ENCODE data around the gene TNFAIP8L2. TPM values are rescaled to one million over a fixed set of nuclear protein-coding genes. Genes with fewer than 3 reads are reported as not detected.
A peak's percentile ranks its signal among the peaks of the same experiment; 100 is the strongest.

Gene TNFAIP8L2
- polyA plus RNA-seq, 2 of the 4 experiments (the other 2 are of a cell fraction): not detected

DNA sequence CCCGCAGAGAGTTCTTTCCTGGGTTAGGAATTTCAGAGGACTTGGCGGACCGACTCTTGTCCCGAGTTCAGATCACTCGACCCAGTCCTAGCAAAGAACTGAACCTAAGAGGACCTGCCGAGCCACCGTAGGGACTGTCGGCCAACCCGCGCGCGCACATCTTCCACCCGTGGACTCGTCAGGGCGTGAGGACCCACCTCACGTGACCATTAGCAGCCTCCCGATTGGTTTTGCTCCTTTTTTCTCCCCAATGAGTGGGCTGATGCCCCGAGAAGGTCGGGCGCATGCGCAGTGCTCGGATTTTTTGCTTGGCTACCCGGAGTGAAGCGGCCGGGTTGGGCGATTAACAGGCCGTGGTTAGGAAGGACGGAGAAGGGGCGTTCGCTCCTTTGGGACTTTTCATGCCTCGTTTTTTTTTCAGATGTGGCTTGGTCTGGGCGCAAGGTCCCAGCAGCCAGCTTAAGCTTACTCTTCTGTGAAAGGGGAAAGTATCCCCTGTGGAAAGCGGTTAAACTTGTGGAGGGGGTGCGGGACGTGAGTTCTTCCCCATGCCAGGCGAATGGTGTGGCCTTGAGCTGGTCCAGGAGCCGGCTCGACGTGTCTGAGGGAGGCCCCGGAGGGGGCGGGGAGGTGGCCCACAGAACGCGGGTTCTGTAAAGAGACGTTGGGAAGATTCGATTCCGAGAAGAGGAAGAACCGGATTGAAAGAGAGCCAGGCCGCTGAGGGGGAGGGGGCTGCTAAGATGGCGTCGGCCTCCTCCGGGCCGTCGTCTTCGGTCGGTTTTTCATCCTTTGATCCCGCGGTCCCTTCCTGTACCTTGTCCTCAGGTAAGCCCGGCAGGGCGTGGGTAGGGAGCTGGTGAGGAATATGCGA is 42.0 kb downstream of the TNFAIP8L2 start, which contains the start of gene PIP5K1A (continued):
- no peak for TF ChIP-seq CBX2 (IDR thresholded peaks at IDR 0.05; ENCODE audit: borderline replicate concordance, low read depth)
- no peak for TF ChIP-seq EP300 (IDR thresholded peaks at IDR 0.05)
- TF ChIP-seq, protein P1, sequence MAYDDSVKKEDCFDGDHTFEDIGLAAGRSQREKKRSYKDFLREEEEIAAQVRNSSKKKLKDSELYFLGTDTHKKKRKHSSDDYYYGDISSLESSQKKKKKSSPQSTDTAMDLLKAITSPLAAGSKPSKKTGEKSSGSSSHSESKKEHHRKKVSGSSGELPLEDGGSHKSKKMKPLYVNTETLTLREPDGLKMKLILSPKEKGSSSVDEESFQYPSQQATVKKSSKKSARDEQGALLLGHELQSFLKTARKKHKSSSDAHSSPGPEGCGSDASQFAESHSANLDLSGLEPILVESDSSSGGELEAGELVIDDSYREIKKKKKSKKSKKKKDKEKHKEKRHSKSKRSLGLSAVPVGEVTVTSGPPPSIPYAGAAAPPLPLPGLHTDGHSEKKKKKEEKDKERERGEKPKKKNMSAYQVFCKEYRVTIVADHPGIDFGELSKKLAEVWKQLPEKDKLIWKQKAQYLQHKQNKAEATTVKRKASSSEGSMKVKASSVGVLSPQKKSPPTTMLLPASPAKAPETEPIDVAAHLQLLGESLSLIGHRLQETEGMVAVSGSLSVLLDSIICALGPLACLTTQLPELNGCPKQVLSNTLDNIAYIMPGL (CRISPR knock-in tag; IDR thresholded peaks at IDR 0.05; ENCODE audit: borderline replicate concordance): no peak
- TF ChIP-seq CTCF (IDR thresholded peaks at IDR 0.05): no peak
- TF ChIP-seq HDAC2 (IDR thresholded peaks at IDR 0.05): 0 out of 2 replicates have a peak, but pooled peaks have one; percentile 9
- TF ChIP-seq FOXS1 (CRISPR knock-in tag; IDR thresholded peaks at IDR 0.05): 0 out of 2 replicates have a peak, but pooled peaks have one; percentile 15
- peak; percentile 72 for TF ChIP-seq POLR2A (IDR thresholded peaks at IDR 0.05; ENCODE audit: low read length)
- peak; percentile 64; the same call in 1 of the 2 replicates for TF ChIP-seq KDM5A (IDR thresholded peaks at IDR 0.05)
- TF ChIP-seq, protein P2, sequence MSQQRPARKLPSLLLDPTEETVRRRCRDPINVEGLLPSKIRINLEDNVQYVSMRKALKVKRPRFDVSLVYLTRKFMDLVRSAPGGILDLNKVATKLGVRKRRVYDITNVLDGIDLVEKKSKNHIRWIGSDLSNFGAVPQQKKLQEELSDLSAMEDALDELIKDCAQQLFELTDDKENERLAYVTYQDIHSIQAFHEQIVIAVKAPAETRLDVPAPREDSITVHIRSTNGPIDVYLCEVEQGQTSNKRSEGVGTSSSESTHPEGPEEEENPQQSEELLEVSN (IDR thresholded peaks at IDR 0.05; ENCODE audit: borderline replicate concordance, low read depth): peak; percentile 72
- no peak for TF ChIP-seq CEBPB (IDR thresholded peaks at IDR 0.05)
- TF ChIP-seq ZNF302 (CRISPR knock-in tag; IDR thresholded peaks at IDR 0.05): no peak
- TF ChIP-seq CHD2 (IDR thresholded peaks at IDR 0.05; ENCODE audit: low read length, partially characterized antibody): no peak
- no peak for TF ChIP-seq FOSL2 (IDR thresholded peaks at IDR 0.05)
- no peak for TF ChIP-seq FOSL2 (CRISPR knock-in tag; IDR thresholded peaks at IDR 0.05)
- TF ChIP-seq, protein P3, sequence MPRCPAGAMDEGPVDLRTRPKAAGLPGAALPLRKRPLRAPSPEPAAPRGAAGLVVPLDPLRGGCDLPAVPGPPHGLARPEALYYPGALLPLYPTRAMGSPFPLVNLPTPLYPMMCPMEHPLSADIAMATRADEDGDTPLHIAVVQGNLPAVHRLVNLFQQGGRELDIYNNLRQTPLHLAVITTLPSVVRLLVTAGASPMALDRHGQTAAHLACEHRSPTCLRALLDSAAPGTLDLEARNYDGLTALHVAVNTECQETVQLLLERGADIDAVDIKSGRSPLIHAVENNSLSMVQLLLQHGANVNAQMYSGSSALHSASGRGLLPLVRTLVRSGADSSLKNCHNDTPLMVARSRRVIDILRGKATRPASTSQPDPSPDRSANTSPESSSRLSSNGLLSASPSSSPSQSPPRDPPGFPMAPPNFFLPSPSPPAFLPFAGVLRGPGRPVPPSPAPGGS (IDR thresholded peaks at IDR 0.05): 0 out of 3 replicates have a peak, but pooled peaks have one; percentile 44
- no peak for TF ChIP-seq NR3C1 (IDR thresholded peaks at IDR 0.05)
- no peak for TF ChIP-seq HOXA7 (CRISPR knock-in tag; IDR thresholded peaks at IDR 0.05)
- no peak; the same call in 1 of the 2 replicates for TF ChIP-seq CHD4 (IDR thresholded peaks at IDR 0.05; ENCODE audit: borderline replicate concordance)
- no peak for TF ChIP-seq ESRRA (IDR thresholded peaks at IDR 0.05; ENCODE audit: borderline replicate concordance, low read length)
- TF ChIP-seq TP53 (CRISPR knock-in tag; IDR thresholded peaks at IDR 0.05): no peak
- no peak for TF ChIP-seq SREBF2 (IDR thresholded peaks at IDR 0.05)
- TF ChIP-seq USF2 (IDR thresholded peaks at IDR 0.05): peak; percentile 98
- no peak for TF ChIP-seq ZFP36 (IDR thresholded peaks at IDR 0.05; ENCODE audit: borderline replicate concordance, partially characterized antibody)
- no peak for TF ChIP-seq EHF (CRISPR knock-in tag; IDR thresholded peaks at IDR 0.05)
- no peak for TF ChIP-seq ATOH8 (CRISPR knock-in tag; IDR thresholded peaks at IDR 0.05; ENCODE audit: low read depth)

Data from A549 (cell line).